Ectodermal cell (in vitro differentiated cells): ENCODE data around the gene FRYL.
"Not testable (repeated sequence)": the region's sequence is repeated elsewhere in the genome, so short reads cannot be mapped to it uniquely, and the experiment has no call there.

Source experiments
- H3K27ac ChIP-seq: 2 replicates; pipeline ENCODE4 v1.7.0; 2013; ENCODE audit warnings: mild to moderate bottlenecking, low read depth, low read length; ENCODE audit not compliant: insufficient read depth, poor library complexity, severe bottlenecking
- H3K27me3 ChIP-seq: 2 replicates; pipeline ENCODE4 v1.7.0; 2013; ENCODE audit warnings: mild to moderate bottlenecking, low read length; ENCODE audit not compliant: insufficient read depth, control insufficient read depth, poor library complexity, severe bottlenecking
- H3K36me3 ChIP-seq: one replicate; pipeline ENCODE4 v1.7.0; 2013; ENCODE audit warnings: low read length; ENCODE audit not compliant: control insufficient read depth, insufficient read depth
- H3K4me1 ChIP-seq: one replicate; pipeline ENCODE4 v1.7.0; 2013; ENCODE audit warnings: low read length; ENCODE audit not compliant: control insufficient read depth, insufficient read depth
- H3K4me3 ChIP-seq: 2 replicates; pipeline ENCODE4 v1.7.0; 2013; ENCODE audit warnings: low read depth, low read length, control low read depth; ENCODE audit not compliant: insufficient read depth
- H3K9me3 ChIP-seq: 2 replicates; pipeline ENCODE4 v1.7.0; 2013; ENCODE audit warnings: mild to moderate bottlenecking, low read length, moderate library complexity; ENCODE audit not compliant: control insufficient read depth
- WGBS, 2 experiments: methylation state at CpG; one replicate each; pipeline ENCODE4 v1.1.7; 2013; ENCODE audit warnings: missing lambda C conversion rate in 2 of 2; 5-methylcytosine and 5-hydroxymethylcytosine counted together

The FRYL gene

DNA sequence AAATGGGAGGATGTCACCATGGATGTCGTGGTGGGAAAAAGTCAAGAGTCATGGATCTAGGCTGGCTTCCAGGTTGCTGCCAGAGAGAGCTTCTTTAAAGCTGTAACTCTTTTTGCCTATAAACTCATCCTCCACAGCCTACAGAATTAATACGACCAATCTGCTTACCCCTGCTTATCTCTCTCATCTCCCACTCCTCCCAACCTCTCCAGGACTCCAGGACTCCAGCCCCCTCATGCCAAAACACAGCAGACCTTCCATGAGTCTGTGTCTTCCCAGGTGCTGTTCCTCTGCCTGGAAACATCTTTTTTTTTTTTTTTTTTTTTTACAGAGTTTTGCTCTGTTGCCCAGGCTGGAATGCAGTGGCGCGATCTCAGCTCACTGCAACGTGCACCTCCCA, 312.2 kb downstream of the FRYL start:
- Histone ChIP-seq H3K9me3 (no peaks in the 10 kb centered on the region), H3K4me3 (no peak overlapping the region), H3K36me3 (no peaks in the 10 kb centered on the region), H3K4me1 (peaks cover 7% of the 10 kb centered on the region), H3K27me3 (no peaks in the 10 kb centered on the region), H3K27ac (no peak overlapping the region)
- 68 to 78% methylated on average over 5 of the region's 5 CpGs for WGBS, 2 experiments

GRCh38 chr4:48467442-48467841, 312.6 kb downstream of the FRYL start:
- H3K27ac ChIP-seq: no peak overlapping the region
- H3K4me3 ChIP-seq: no peak overlapping the region
- no peaks in the 10 kb centered on the region for H3K36me3 ChIP-seq
- WGBS, 2 experiments: 93 to 100% methylated on average over 1 to 2 of the region's 2 CpGs
- H3K9me3 ChIP-seq: no peaks in the 10 kb centered on the region
- no peaks in the 10 kb centered on the region for H3K27me3 ChIP-seq
- peaks cover 7% of the 10 kb centered on the region for H3K4me1 ChIP-seq

- no peaks in the 10 kb centered on the region for H3K9me3 ChIP-seq
- no peaks in the 10 kb centered on the region for H3K36me3 ChIP-seq
- no peak overlapping the region for H3K27ac ChIP-seq
- no peak overlapping the region for H3K4me3 ChIP-seq
- H3K4me1 ChIP-seq: no peaks in the 10 kb centered on the region
- H3K27me3 ChIP-seq: no peaks in the 10 kb centered on the region
- WGBS, 2 experiments: 93 to 96% methylated on average over 5 of the region's 5 CpGs
Measured at GRCh38 chr4:48462363-48462762, 317.7 kb downstream of the FRYL start.

DNA sequence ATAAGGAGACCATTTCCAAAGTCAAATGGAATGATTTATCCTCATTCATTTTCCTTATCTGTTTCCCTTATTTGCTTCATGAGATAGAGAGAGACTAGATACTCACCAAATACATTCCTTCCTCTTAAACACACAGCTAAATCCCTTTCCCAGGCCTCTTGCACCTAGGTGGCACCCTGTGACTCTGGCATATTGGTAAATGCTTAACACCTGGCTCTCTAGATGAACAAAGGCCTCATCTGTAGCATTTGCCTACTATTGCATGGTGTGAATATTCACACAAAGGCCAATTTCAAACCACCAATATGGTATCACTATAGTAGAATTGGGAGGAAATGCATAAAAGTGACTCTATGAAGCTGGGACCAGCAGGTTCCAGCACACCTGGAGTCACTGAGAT, 319.1 kb downstream of the FRYL start:
- no peaks in the 10 kb centered on the region for H3K36me3 ChIP-seq
- H3K27me3 ChIP-seq: no peaks in the 10 kb centered on the region
- H3K9me3 ChIP-seq: no peaks in the 10 kb centered on the region
- no peaks in the 10 kb centered on the region for H3K4me1 ChIP-seq
- H3K27ac ChIP-seq: no peak overlapping the region
- H3K4me3 ChIP-seq: no peak overlapping the region

- Histone ChIP-seq H3K4me1 (no peaks in the 10 kb centered on the region), H3K9me3 (no peaks in the 10 kb centered on the region), H3K27me3 (no peaks in the 10 kb centered on the region), H3K27ac (no peak overlapping the region), H3K36me3 (no peaks in the 10 kb centered on the region), H3K4me3 (no peak overlapping the region)
- WGBS, 2 experiments: 92 to 95% methylated on average over 2 of the region's 2 CpGs
Measured at GRCh38 chr4:48454591-48454990, 325.5 kb downstream of the FRYL start.

- not testable (repeated sequence) for H3K4me1 ChIP-seq, H3K9me3 ChIP-seq, H3K36me3 ChIP-seq, H3K27ac ChIP-seq, H3K27me3 ChIP-seq, H3K4me3 ChIP-seq
- WGBS, 2 experiments: 83 to 88% methylated on average over 3 of the region's 3 CpGs
Measured at GRCh38 chr4:48451656-48452055, 328.4 kb downstream of the FRYL start.

GRCh38 chr4:48450740-48451139, 329.3 kb downstream of the FRYL start:
- Histone ChIP-seq H3K27ac (no peak overlapping the region), H3K36me3 (no peaks in the 10 kb centered on the region), H3K27me3 (no peaks in the 10 kb centered on the region), H3K4me1 (no peaks in the 10 kb centered on the region), H3K4me3 (no peak overlapping the region), H3K9me3 (no peaks in the 10 kb centered on the region)
- WGBS, 2 experiments: 93 to 96% methylated on average over 3 of the region's 3 CpGs

GRCh38 chr4:48449151-48449550, 330.9 kb downstream of the FRYL start:
- WGBS, 2 experiments: 88 to 96% methylated on average over 7 to 10 of the region's 10 CpGs
- no peaks in the 10 kb centered on the region for H3K9me3 ChIP-seq
- no peak overlapping the region for H3K27ac ChIP-seq

More at GRCh38 chr4:48449151-48449550, 330.9 kb downstream of the FRYL start:
- no peak overlapping the region for H3K4me3 ChIP-seq
- no peaks in the 10 kb centered on the region for H3K36me3 ChIP-seq
- H3K27me3 ChIP-seq: no peaks in the 10 kb centered on the region
- no peaks in the 10 kb centered on the region for H3K4me1 ChIP-seq
